ENCODE results near the gene INSL3. TPM values are rescaled to one million over a fixed set of nuclear protein-coding genes. Genes with fewer than 3 reads are reported as not detected.

Gene INSL3
- total RNA-seq, 4 donors from 2014 or later = not detected

GRCh38 chr19:17835182-17836006 is 14.1 kb upstream of the INSL3 start:
- Histone ChIP-seq H3K27ac (replicated peaks in 1 of 4) (no peak overlapping the region), H3K36me3 (peaks cover 0 to 21% (median 0%) of the 10 kb centered on the region in 4 donors), H3K4me1 (peaks cover 0 to 13% (median 12%) of the 10 kb centered on the region in 4 donors), H3K9me3 (no peaks in the 10 kb centered on the region), H3K27me3 (peaks cover 0 to 76% (median 14%) of the 10 kb centered on the region in 4 donors), H3K4me3 (no peak overlapping the region)
- DNase-seq (ENCODE audit: extremely low spot score) = no peak
- intact Hi-C loops (cut with DNase I) = no loop called here
- TF ChIP-seq CTCF (IDR thresholded peaks at IDR 0.05) (no peak), POLR2A (IDR thresholded peaks at IDR 0.05; ENCODE audit: low read depth) (no peak), POLR2AphosphoS5 (IDR thresholded peaks at IDR 0.05) (no peak), EP300 (IDR thresholded peaks at IDR 0.05) (no peak)
- 85% methylated on average over 7 of the region's 8 CpGs for WGBS

GRCh38 chr19:17834350-17835181 is 13.2 kb upstream of the INSL3 start:
- Histone ChIP-seq H3K9me3 (no peaks in the 10 kb centered on the region), H3K4me1 (peaks cover 0 to 21% (median 20%) of the 10 kb centered on the region in 4 donors), H3K36me3 (peaks cover 0 to 21% (median 0%) of the 10 kb centered on the region in 4 donors), H3K27me3 (peaks cover 0 to 77% (median 22%) of the 10 kb centered on the region in 4 donors), H3K4me3 (no peak overlapping the region), H3K27ac (replicated peaks in 1 of 4) (no peak overlapping the region)
- WGBS = 88% methylated on average over 14 of the region's 27 CpGs
- DNase-seq (ENCODE audit: extremely low spot score) = no peak
- TF ChIP-seq EP300 (IDR thresholded peaks at IDR 0.05) (no peak), POLR2AphosphoS5 (IDR thresholded peaks at IDR 0.05) (no peak), CTCF (IDR thresholded peaks at IDR 0.05) (no peak), POLR2A (IDR thresholded peaks at IDR 0.05; ENCODE audit: low read depth) (no peak)
- intact Hi-C loops (cut with DNase I) = no loop called here

- intact Hi-C loops (cut with DNase I) = no loop called here
- Histone ChIP-seq H3K9me3 (no peaks in the 10 kb centered on the region), H3K4me1 (peaks cover 0 to 21% (median 20%) of the 10 kb centered on the region in 4 donors), H3K27ac (replicated peaks in 1 of 4) (no peak overlapping the region), H3K4me3 (no peak overlapping the region), H3K36me3 (peaks cover 0 to 15% (median 0%) of the 10 kb centered on the region in 4 donors), H3K27me3 (peaks cover 0 to 76% (median 22%) of the 10 kb centered on the region in 4 donors)
- DNase-seq (ENCODE audit: extremely low spot score) = no peak
- TF ChIP-seq EP300 (IDR thresholded peaks at IDR 0.05) (no peak), CTCF (IDR thresholded peaks at IDR 0.05) (no peak), POLR2A (IDR thresholded peaks at IDR 0.05; ENCODE audit: low read depth) (no peak), POLR2AphosphoS5 (IDR thresholded peaks at IDR 0.05) (no peak)
- WGBS = 76% methylated on average over 4 of the region's 17 CpGs
Observed at GRCh38 chr19:17832443-17833208, 11.3 kb upstream of the INSL3 start.

- H3K4me3 ChIP-seq = peak overlapping the region in 3 of 4 donors; percentile 30 to 48 (median 31)
- H3K36me3 ChIP-seq = peaks cover 0 to 15% (median 0%) of the 10 kb centered on the region in 4 donors
- 36% methylated on average over 14 of the region's 25 CpGs for WGBS
- peaks cover 0 to 21% (median 20%) of the 10 kb centered on the region in 4 donors for H3K4me1 ChIP-seq
- no peak overlapping the region for H3K27ac ChIP-seq (replicated peaks in 1 of 4)
- no peak for DNase-seq (ENCODE audit: extremely low spot score)
- H3K9me3 ChIP-seq = no peaks in the 10 kb centered on the region
- intact Hi-C loops (cut with DNase I) = no loop called here
- H3K27me3 ChIP-seq = peaks cover 0 to 85% (median 22%) of the 10 kb centered on the region in 4 donors
- no peak for TF ChIP-seq EP300 (IDR thresholded peaks at IDR 0.05)
- no peak for TF ChIP-seq POLR2AphosphoS5 (IDR thresholded peaks at IDR 0.05)
- no peak for TF ChIP-seq POLR2A (IDR thresholded peaks at IDR 0.05; ENCODE audit: low read depth)
- TF ChIP-seq CTCF (IDR thresholded peaks at IDR 0.05) = no peak
Observed at GRCh38 chr19:17831419-17831888, 10.1 kb upstream of the INSL3 start.
